MCF 10A (cell line): ENCODE data around the gene PTPDC1. TPM values are rescaled to one million over a fixed set of nuclear protein-coding genes. Genes with fewer than 3 reads are reported as not detected.

Experiments
- BruUV-seq: library from RNA; stranded (reverse); fragments of 400-500 nt; replicated peaks from 2 replicates; lab custom pipeline; 2021; lab: Mats Ljungman, UMichigan
- CTCF ChIA-PET: fragments of 300-600 bp; sonication (Branson Sonifier 250); formaldehyde crosslinking; extraction: SDS; loops from one replicate; lab custom pipeline; 2021; ENCODE audit warnings: antibody characterized with exemption, inconsistent platforms; lab: Yijun Ruan, JAX
- POLR2A ChIA-PET: fragments of 300-600, 350-650 bp; sonication (Branson Sonifier 250); formaldehyde crosslinking; extraction: SDS; loops from one replicate; lab custom pipeline; 2020; ENCODE audit warnings: antibody characterized with exemption, inconsistent platforms; lab: Yijun Ruan, JAX
- DNase-seq: peaks from one replicate; pipeline ENCODE4 v3.0.0-alpha.2; 2018; ENCODE audit not compliant: unreplicated experiment
- H3K27ac Mint-ChIP-seq: one replicate; pipeline ENCODE4 v1.8.0; 2022; ENCODE audit warnings: mild to moderate bottlenecking, low read depth, mixed read lengths; ENCODE audit not compliant: unreplicated experiment
- H3K27me3 Mint-ChIP-seq: one replicate; pipeline ENCODE4 v1.8.0; 2022; ENCODE audit warnings: mixed read lengths; ENCODE audit not compliant: insufficient read depth, unreplicated experiment
- H3K36me3 Mint-ChIP-seq: one replicate; pipeline ENCODE4 v1.8.0; 2022; ENCODE audit warnings: mild to moderate bottlenecking, moderate library complexity, mixed read lengths; ENCODE audit not compliant: insufficient read depth, unreplicated experiment
- H3K4me1 Mint-ChIP-seq: one replicate; pipeline ENCODE4 v1.8.0; 2022; ENCODE audit warnings: mixed read lengths; ENCODE audit not compliant: insufficient read depth, unreplicated experiment
- H3K4me3 Mint-ChIP-seq: one replicate; pipeline ENCODE4 v1.8.0; 2022; ENCODE audit warnings: mild to moderate bottlenecking, moderate library complexity, mixed read lengths; ENCODE audit not compliant: unreplicated experiment
- H3K9me3 Mint-ChIP-seq: one replicate; pipeline ENCODE4 v1.8.0; 2022; ENCODE audit warnings: mixed read lengths; ENCODE audit not compliant: unreplicated experiment
- CTCF ChIP-seq: fragments of 200-600 bp; IDR thresholded peaks from one replicate; pipeline ENCODE4 v1.8.0; 2022; ENCODE audit warnings: antibody characterized with exemption, mild to moderate bottlenecking; ENCODE audit not compliant: unreplicated experiment
- intact Hi-C: fragments of 100-400 bp; cut with micrococcal nuclease; formaldehyde crosslinking; loops from 2 replicates; pipeline ENCODE4 v1.14.1; 2022
- total RNA-seq: library from RNA; stranded (reverse); gene quantifications from 2 replicates; pipeline ENCODE4 v1.2.3, GENCODE V29; 2022

Gene PTPDC1
- total RNA-seq, 1 experiment from 2014 or later = 42.2 TPM

- ChIA-PET POLR2A (interaction anchor here (0.7 kb wide), 1 partner anchor 36 kb away, joined by 4 read pairs; no protein-coding TSS in a partner anchor), CTCF (interaction anchor here (1.0 to 1.5 kb wide), 2 partner anchors 29 to 168 kb away, joined by 5 read pairs; no protein-coding TSS in a partner anchor)
- no peak overlapping the region for H3K27ac Mint-ChIP-seq
- H3K36me3 Mint-ChIP-seq = no peaks in the 10 kb centered on the region
- no peak for TF ChIP-seq CTCF
- BruUV-seq = no TSS peak
- intact Hi-C loops = no loop called here
- no peak for DNase-seq
- H3K27me3 Mint-ChIP-seq = no peaks in the 10 kb centered on the region
- H3K4me3 Mint-ChIP-seq = no peak overlapping the region
- H3K9me3 Mint-ChIP-seq = no peaks in the 10 kb centered on the region
- H3K4me1 Mint-ChIP-seq = no peaks in the 10 kb centered on the region
Observed at GRCh38 chr9:94042516-94043360, 41.5 kb upstream of the PTPDC1 start.

- CTCF ChIA-PET = interaction anchor here (0.6 to 4.8 kb wide), 4 partner anchors 11 to 160 kb away, joined by 4 to 24 read pairs (median 8); no protein-coding TSS in a partner anchor
- Mint-ChIP-seq H3K4me3 (no peak overlapping the region), H3K27ac (no peak overlapping the region), H3K27me3 (no peaks in the 10 kb centered on the region), H3K9me3 (peaks cover 4% of the 10 kb centered on the region), H3K36me3 (peaks cover 11% of the 10 kb centered on the region), H3K4me1 (peaks cover 6% of the 10 kb centered on the region)
- no peak for TF ChIP-seq CTCF
- POLR2A ChIA-PET = interaction anchor here (0.6 to 2.1 kb wide), 9 partner anchors 9 to 226 kb away, joined by 3 to 8 read pairs (median 3); no protein-coding TSS in a partner anchor
- BruUV-seq = no TSS peak
- intact Hi-C loops = no loop called here
- DNase-seq = no peak
Observed at GRCh38 chr9:94054716-94055115, 29.5 kb upstream of the PTPDC1 start.

- Mint-ChIP-seq H3K9me3 (no peaks in the 10 kb centered on the region), H3K4me3 (no peak overlapping the region), H3K27me3 (no peaks in the 10 kb centered on the region), H3K4me1 (peaks cover 6% of the 10 kb centered on the region), H3K27ac (peak overlapping the region; percentile 76), H3K36me3 (peaks cover 11% of the 10 kb centered on the region)
- no TSS peak for BruUV-seq
- no peak for TF ChIP-seq CTCF
- ChIA-PET CTCF (interaction anchor here (0.6 to 4.8 kb wide), 6 partner anchors 9 to 156 kb away, joined by 3 to 24 read pairs (median 3); no protein-coding TSS in a partner anchor), POLR2A (interaction anchor here (0.7 to 2.1 kb wide), 6 partner anchors 9 to 112 kb away, joined by 3 to 8 read pairs (median 4); no protein-coding TSS in a partner anchor)
- intact Hi-C loops = no loop called here
- DNase-seq = peak; percentile 8
Observed at GRCh38 chr9:94056442-94056974, 27.8 kb upstream of the PTPDC1 start.

GRCh38 chr9:94057918-94058317 lies 26.3 kb upstream of the PTPDC1 start:
- Mint-ChIP-seq H3K27me3 (no peaks in the 10 kb centered on the region), H3K9me3 (peaks cover 9% of the 10 kb centered on the region), H3K36me3 (peaks cover 11% of the 10 kb centered on the region), H3K4me3 (no peak overlapping the region), H3K27ac (no peak overlapping the region), H3K4me1 (peaks cover 6% of the 10 kb centered on the region)
- no peak for TF ChIP-seq CTCF
- intact Hi-C loops = no loop called here
- no TSS peak for BruUV-seq
- ChIA-PET POLR2A (interaction anchor here (1.6 to 1.7 kb wide), 2 partner anchors 26 to 140 kb away, joined by 4 read pairs; no protein-coding TSS in a partner anchor), CTCF (interaction anchor here (0.8 to 4.8 kb wide), 3 partner anchors 7 to 155 kb away, joined by 5 to 24 read pairs (median 6); no protein-coding TSS in a partner anchor)
- no peak for DNase-seq
